ENCODE data around the gene HMGN5.

DNA sequence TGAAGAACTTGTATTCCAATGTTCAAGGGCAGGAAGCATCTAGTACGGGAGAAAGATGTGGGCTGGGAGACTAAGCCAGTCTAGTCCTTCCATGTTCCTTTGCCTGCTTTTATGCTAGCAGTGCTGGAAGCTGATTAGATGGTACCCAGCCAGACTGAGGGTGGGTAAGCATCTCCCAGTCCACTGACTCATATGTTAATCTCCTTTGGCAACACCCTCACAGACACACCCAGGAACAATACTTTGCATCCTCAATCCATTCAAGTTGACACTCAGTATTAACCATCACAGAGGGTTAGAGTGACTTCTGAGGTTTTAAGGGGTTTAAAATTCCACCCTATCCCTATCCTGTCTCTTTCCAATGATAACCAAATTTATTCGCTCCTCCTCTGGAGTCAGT lies 6.5 kb downstream of the HMGN5 start:
- TF ChIP-seq, protein P1, sequence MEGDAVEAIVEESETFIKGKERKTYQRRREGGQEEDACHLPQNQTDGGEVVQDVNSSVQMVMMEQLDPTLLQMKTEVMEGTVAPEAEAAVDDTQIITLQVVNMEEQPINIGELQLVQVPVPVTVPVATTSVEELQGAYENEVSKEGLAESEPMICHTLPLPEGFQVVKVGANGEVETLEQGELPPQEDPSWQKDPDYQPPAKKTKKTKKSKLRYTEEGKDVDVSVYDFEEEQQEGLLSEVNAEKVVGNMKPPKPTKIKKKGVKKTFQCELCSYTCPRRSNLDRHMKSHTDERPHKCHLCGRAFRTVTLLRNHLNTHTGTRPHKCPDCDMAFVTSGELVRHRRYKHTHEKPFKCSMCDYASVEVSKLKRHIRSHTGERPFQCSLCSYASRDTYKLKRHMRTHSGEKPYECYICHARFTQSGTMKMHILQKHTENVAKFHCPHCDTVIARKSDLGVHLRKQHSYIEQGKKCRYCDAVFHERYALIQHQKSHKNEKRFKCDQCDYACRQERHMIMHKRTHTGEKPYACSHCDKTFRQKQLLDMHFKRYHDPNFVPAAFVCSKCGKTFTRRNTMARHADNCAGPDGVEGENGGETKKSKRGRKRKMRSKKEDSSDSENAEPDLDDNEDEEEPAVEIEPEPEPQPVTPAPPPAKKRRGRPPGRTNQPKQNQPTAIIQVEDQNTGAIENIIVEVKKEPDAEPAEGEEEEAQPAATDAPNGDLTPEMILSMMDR (IDR thresholded peaks at IDR 0.05; ENCODE audit: poor library complexity, severe bottlenecking) = no peak
- TF ChIP-seq EZH2 (IDR thresholded peaks at IDR 0.05; ENCODE audit: borderline replicate concordance, insufficient read depth, low read length, poor library complexity, severe bottlenecking) (no peak), POLR2AphosphoS5 (IDR thresholded peaks at IDR 0.05) (no peak), SMC3 (conservative IDR thresholded peaks at IDR 0.05; ENCODE audit: poor library complexity) (no peak), TAF1 (IDR thresholded peaks at IDR 0.05; ENCODE audit: low read depth) (no peak), RAD21 (conservative IDR thresholded peaks at IDR 0.05) (no peak), EP300 (conservative IDR thresholded peaks at IDR 0.05; ENCODE audit: poor library complexity, severe bottlenecking) (no peak)
- TF ChIP-seq, protein P2, sequence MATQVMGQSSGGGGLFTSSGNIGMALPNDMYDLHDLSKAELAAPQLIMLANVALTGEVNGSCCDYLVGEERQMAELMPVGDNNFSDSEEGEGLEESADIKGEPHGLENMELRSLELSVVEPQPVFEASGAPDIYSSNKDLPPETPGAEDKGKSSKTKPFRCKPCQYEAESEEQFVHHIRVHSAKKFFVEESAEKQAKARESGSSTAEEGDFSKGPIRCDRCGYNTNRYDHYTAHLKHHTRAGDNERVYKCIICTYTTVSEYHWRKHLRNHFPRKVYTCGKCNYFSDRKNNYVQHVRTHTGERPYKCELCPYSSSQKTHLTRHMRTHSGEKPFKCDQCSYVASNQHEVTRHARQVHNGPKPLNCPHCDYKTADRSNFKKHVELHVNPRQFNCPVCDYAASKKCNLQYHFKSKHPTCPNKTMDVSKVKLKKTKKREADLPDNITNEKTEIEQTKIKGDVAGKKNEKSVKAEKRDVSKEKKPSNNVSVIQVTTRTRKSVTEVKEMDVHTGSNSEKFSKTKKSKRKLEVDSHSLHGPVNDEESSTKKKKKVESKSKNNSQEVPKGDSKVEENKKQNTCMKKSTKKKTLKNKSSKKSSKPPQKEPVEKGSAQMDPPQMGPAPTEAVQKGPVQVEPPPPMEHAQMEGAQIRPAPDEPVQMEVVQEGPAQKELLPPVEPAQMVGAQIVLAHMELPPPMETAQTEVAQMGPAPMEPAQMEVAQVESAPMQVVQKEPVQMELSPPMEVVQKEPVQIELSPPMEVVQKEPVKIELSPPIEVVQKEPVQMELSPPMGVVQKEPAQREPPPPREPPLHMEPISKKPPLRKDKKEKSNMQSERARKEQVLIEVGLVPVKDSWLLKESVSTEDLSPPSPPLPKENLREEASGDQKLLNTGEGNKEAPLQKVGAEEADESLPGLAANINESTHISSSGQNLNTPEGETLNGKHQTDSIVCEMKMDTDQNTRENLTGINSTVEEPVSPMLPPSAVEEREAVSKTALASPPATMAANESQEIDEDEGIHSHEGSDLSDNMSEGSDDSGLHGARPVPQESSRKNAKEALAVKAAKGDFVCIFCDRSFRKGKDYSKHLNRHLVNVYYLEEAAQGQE (IDR thresholded peaks at IDR 0.05; ENCODE audit: borderline replicate concordance) = no peak
